Measurements from ENCODE around the gene CFAP161.

CFAP161 gene

GRCh38 chr15:81183439-81183775 is 49.3 kb downstream of the CFAP161 start:
- no peak for DNase-seq (ENCODE audit: low read depth)

GRCh38 chr15:81184188-81184587 is 50.1 kb downstream of the CFAP161 start:
- DNase-seq (ENCODE audit: low read depth) = no peak

DNA sequence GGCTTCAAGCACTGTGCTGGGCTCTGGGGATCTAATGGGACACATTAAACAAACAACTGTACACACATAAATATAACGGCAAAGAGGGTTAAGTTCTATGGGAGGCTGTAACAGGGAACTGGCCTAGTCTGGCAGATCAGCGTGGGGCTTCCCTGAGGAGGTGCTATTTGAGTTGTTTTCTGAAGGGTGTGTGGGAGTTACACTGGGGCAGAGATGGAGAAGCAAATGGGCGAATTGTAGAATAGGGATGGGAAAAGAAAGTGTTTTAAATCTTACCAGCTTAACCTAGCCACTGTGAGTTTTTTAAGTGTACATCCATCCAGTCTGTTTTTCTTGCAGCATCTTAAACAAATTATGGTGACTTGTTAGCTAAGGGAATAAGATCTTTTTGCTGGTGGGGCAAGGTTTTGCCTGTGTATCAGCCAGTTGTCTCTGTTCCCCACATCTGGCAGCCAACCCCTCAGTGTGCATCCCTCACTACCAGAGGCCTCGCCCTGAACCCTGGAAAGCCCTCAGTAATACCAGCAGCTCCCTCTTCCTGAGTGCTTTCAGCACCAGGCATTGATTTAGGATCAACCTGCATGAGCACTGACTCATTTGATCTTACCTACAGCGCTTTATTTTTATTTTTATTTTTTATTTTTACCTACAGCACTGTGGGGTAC is 51.7 kb downstream of the CFAP161 start:
- DNase-seq (ENCODE audit: low read depth) = no peak

- no peak for DNase-seq (ENCODE audit: low read depth)
Observed at GRCh38 chr15:81188354-81188753, 54.3 kb downstream of the CFAP161 start.

DNA sequence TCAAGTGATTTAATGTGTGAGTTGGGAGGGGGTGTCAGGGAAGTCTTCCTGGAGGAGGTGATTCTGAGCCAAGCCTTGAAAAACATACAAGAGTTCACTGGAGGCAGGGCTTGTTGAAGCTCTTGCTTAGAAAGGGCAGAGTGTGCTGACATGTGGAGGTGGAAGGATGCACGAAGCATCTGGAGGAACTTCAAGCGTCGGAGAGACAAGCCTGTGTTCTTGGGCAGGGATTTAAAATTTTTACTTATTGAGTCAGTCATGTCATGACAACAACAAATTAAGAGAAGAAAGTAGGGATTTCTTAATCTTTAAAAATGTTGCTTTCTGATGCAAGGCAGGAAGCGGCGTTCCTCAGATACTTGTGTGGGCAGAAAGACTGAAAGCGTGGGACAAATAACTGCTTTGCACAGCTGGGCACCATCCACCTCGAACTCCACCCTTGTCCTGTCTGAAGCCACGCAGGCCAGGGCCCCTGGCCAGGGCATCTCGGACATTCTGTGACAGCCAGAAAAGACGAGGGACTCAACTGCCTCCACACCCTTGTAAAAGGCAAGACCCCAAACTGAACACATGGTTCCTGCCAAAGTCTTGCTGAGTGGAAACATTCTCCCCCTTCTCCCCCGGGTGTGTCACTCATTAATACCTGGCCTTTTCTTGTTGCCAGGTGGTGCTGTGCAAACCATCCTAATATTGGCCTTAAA is 55.7 kb downstream of the CFAP161 start:
- DNase-seq (ENCODE audit: low read depth) = no peak

- no peak for DNase-seq (ENCODE audit: low read depth)
Observed at GRCh38 chr15:81190922-81191507, 56.9 kb downstream of the CFAP161 start.

DNA sequence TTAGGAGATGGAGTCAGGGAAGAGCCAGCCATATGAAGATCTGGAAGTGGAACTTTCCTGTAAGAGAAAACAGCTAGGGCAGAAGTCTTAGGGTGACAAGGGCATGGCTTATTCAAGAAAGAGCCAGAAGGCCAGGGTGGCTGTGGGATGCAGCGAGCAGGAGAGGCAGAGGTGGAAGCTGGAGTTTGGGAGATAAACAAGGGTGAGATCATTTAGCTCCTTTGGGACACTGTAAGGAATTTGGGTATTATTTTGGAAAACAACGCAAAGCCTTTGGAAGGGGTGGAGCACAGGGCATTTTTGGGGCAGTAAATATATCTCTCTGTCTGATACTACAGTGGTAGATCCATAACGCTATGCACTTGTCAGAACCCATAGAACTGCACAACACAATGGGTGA is 57.6 kb downstream of the CFAP161 start:
- DNase-seq (ENCODE audit: low read depth) = no peak

GRCh38 chr15:81194723-81195122 is 60.7 kb downstream of the CFAP161 start:
- no peak for DNase-seq (ENCODE audit: low read depth)

- DNase-seq (ENCODE audit: low read depth) = no peak
Observed at GRCh38 chr15:81195339-81195864, 61.3 kb downstream of the CFAP161 start.

DNA sequence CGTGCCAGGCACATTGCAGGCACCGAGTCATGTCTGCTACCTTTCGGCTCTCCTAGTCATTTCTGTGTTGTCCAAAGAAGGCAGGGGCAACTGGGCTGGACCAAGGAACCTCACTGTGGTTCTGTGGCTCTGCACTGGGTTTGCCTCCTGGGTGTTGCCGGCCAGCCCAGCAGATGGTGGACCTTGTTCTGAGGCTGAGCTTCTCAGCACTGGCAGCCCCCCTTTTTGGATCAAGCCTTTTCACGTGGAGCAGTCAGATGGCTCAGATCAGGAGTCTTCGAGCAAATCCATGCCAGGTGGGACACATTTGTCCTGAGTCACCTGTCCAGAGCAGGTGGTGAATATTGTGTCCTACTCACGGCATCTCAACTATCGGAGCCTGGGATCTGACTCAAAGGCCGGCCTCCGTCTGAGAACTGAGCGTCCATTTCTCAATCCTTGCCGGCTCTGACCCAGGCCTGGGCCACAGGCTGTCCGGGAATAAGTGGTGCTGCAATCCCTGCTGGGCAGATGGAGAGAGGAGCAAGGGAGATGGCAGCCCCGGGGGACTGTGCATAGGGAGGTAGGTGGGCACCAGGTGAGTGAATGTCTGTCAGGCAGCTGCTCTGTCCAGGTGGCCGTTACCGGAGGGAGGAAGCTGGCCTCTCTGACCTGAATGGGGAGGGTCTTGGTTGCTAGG is 62.6 kb downstream of the CFAP161 start, which contains the start of gene IL16:
IL16 (plus strand) TSS at position 304 of the 679 bp plus-strand sequence. CDS start 28,521 bp downstream, outside the sequence.
- DNase-seq (ENCODE audit: low read depth) = no peak

GRCh38 chr15:81197255-81197630 is 63.2 kb downstream of the CFAP161 start:
- DNase-seq (ENCODE audit: low read depth) = no peak

DNA sequence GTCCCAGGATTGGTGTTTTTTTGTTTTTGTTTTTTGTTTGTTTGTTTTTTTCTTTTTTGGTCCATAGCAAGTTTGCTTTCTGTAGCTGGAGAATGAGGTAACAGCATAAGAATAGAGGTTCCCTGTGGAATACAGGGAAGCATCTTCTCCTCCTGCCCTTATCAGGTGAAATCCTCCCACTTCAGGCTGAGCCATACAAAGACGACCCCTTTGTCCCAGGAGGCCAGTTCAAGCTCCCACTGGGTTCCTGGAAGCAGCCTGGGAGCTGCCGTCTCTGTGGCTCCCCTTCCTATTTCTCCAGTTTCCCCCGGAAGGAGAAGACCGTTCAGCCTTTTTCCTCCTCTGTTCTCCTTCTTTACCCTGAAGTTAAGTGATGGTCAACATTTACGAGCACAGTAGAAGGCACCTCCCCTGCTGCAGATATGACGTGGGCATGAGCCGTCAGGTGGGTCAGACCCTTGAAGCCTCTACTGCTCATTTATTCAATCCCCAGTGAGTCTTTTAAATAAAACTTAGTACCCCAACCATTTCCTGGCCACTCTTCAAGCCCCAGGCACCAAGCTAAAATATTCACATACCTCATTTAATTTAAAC is 63.7 kb downstream of the CFAP161 start:
- no peak for DNase-seq (ENCODE audit: low read depth)
